Activated CD4-positive, alpha-beta T cell treated with anti-CD3 and anti-CD28 coated beads for 36 hours (primary cell): ENCODE data around the gene LNP1. TPM values are rescaled to one million over a fixed set of nuclear protein-coding genes. Genes with fewer than 3 reads are reported as not detected.

Source experiments
- ATAC-seq: fragments of 200-7000 bp; cut with Tn5 transposase; one replicate; pipeline ENCODE4 v1.10.0; 2021; ENCODE audit warnings: mild to moderate bottlenecking, moderate library complexity
- CTCF ChIA-PET: fragments of 350-600 bp; sonication (Branson Sonifier 250); formaldehyde crosslinking; loops from one replicate; lab custom pipeline; 2021; ENCODE audit warnings: antibody characterized with exemption; lab: Charles Lee
- POLR2A ChIA-PET: fragments of 350-600 bp; sonication (Branson Sonifier 250); formaldehyde crosslinking; loops from one replicate; lab custom pipeline; 2021; ENCODE audit warnings: antibody characterized with exemption, inconsistent platforms; lab: Charles Lee
- DNase-seq: peaks from one replicate; pipeline ENCODE4 v3.0.0-alpha.2; 2020
- H3K27ac Mint-ChIP-seq: one replicate; pipeline ENCODE4 v1.8.0; 2021; ENCODE audit warnings: mixed read lengths
- H3K27me3 Mint-ChIP-seq: one replicate; pipeline ENCODE4 v1.8.0; 2021; ENCODE audit warnings: mixed read lengths
- H3K36me3 Mint-ChIP-seq: one replicate; pipeline ENCODE4 v1.8.0; 2021; ENCODE audit warnings: low read depth, mixed read lengths
- H3K4me1 Mint-ChIP-seq: one replicate; pipeline ENCODE4 v1.8.0; 2021; ENCODE audit warnings: mixed read lengths
- H3K4me3 Mint-ChIP-seq: one replicate; pipeline ENCODE4 v1.8.0; 2021; ENCODE audit warnings: mild to moderate bottlenecking, moderate library complexity, mixed read lengths
- H3K9me3 Mint-ChIP-seq: one replicate; pipeline ENCODE4 v1.8.0; 2021; ENCODE audit warnings: low read depth, mixed read lengths
- intact Hi-C, 2 experiments: fragments of 100-400 bp; cut with DNase I in 1 of 2; cut with micrococcal nuclease in 1 of 2; formaldehyde crosslinking; loops; one replicate each; pipeline versions ENCODE4 v1.14.2 to v1.15.1; 2022 to 2024; cut with DNase I, micrococcal nuclease
- total RNA-seq, 2 experiments: library from RNA; stranded (reverse); gene quantifications; one replicate each; pipeline ENCODE4 v1.2.3, GENCODE V29; 2021

LNP1 gene
- total RNA-seq, 2 experiments from 2014 or later: 1.7 TPM

DNA sequence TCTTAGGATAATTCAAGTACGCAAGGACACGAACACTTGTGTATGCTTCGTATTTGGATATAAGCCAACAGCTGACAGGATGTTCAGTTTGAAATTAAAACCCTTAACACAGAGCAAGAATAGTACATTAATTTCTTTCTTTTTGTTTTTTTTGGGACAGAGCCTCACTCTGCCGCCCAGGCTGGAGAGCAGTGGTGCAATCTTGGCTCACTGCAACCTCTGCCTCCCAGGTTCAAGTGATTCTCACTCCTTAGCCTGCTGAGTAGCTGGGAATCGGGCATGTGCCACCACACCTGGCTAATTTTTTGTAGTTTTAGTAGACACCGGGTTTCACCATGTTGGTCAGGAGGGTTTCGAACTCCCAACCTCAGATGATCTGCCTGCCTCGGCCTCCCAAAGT is 32.9 kb upstream of the LNP1 start:
- no peaks in the 10 kb centered on the region for H3K4me1 Mint-ChIP-seq
- POLR2A ChIA-PET: no interaction called here
- H3K4me3 Mint-ChIP-seq: no peak overlapping the region
- DNase-seq (no peak), ATAC-seq (no peak)
- H3K9me3 Mint-ChIP-seq: no peaks in the 10 kb centered on the region
- H3K36me3 Mint-ChIP-seq: peaks cover 46% of the 10 kb centered on the region
- no peaks in the 10 kb centered on the region for H3K27me3 Mint-ChIP-seq
- intact Hi-C loops: no loop called here
- no peak overlapping the region for H3K27ac Mint-ChIP-seq
- CTCF ChIA-PET: interaction anchor here (0.9 to 1.4 kb wide), 2 partner anchors 12 to 216 kb away, joined by 3 read pairs; no protein-coding TSS in a partner anchor

DNA sequence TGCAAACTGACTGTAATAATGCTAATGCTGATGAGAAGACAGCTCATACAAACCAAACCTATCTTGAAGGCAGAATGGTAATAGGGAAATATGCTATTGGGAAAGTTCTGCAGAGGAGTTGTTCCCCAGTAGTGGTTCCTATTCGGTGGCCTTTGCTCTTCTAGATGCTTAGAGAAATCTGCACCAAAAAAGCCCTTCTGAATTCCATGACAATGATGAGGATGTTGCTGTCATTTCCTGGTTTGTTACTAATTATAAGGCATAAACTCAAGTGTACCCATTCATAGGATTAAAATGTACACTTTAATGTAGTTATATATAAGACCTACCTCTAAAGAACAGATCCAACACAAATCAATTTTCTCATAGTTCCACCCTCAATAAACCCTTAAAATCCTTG is 30.6 kb upstream of the LNP1 start:
- H3K4me3 Mint-ChIP-seq: no peak overlapping the region

DNA sequence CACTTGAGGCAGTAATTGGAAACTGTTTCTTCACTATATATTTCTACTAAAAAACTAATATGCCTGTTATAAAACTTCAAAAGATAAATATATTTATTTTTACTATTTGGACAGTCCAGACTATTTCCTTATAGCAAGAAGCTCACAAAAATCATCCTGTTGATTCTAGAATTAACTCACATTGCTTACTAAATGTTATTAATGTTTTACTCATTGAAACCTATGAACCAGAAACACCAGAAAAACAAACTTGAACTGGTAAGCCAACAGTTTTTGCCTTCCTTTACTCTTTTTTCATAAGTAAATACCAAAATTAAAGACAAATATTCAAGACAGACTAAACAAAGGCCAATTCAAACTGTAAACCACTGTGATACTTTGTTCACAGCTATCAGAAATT is 26.8 kb upstream of the LNP1 start:
- Mint-ChIP-seq H3K27ac (no peak overlapping the region), H3K4me1 (peaks cover 2% of the 10 kb centered on the region), H3K9me3 (no peaks in the 10 kb centered on the region), H3K27me3 (no peaks in the 10 kb centered on the region), H3K36me3 (peaks cover 37% of the 10 kb centered on the region), H3K4me3 (no peak overlapping the region)
- intact Hi-C loops: no loop called here
- no peak for ATAC-seq
- ChIA-PET CTCF (interaction anchor here (0.7 to 1.2 kb wide), 3 partner anchors 11 to 355 kb away, joined by 3 to 4 read pairs (median 3); no protein-coding TSS in a partner anchor), POLR2A (no interaction called here)
- no peak for DNase-seq

More for the DNA sequence above, 30.6 kb upstream of the LNP1 start:
- ChIA-PET CTCF (interaction anchor here (0.7 kb wide), 1 partner anchor 17 kb away, joined by 3 read pairs; no protein-coding TSS in a partner anchor), POLR2A (no interaction called here)
- Mint-ChIP-seq H3K36me3 (peaks cover 37% of the 10 kb centered on the region), H3K27ac (no peak overlapping the region), H3K9me3 (no peaks in the 10 kb centered on the region), H3K4me1 (no peaks in the 10 kb centered on the region), H3K27me3 (no peaks in the 10 kb centered on the region)
- ATAC-seq (no peak), DNase-seq (no peak)
- intact Hi-C loops: no loop called here

DNA sequence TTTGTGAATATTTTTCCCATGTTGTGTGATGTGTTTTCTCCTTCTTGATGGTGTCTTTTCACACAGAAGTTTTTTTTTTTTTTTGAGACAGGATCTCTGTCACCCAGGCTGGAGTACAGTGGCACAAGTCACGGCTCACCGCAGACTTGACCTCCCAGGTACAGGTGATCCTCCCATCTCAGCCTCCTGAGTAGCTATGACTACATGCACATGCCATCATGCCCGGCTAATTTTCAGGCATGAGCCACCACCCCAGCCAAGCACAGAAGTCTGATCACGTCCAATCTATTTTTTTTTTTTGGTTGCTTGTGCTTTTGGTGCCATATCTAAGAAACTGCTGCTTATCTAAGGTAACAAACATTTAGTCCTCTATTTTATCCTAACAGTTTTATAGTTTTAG is 25.0 kb upstream of the LNP1 start:
- no peaks in the 10 kb centered on the region for H3K27me3 Mint-ChIP-seq
- peaks cover 46% of the 10 kb centered on the region for H3K36me3 Mint-ChIP-seq
- H3K9me3 Mint-ChIP-seq: no peaks in the 10 kb centered on the region
- peaks cover 2% of the 10 kb centered on the region for H3K4me1 Mint-ChIP-seq
- CTCF ChIA-PET: interaction anchor here (0.5 kb wide), 2 partner anchors 14 to 33 kb away, joined by 3 read pairs; no protein-coding TSS in a partner anchor
- DNase-seq (no peak), ATAC-seq (no peak)
- no peak overlapping the region for H3K27ac Mint-ChIP-seq
- H3K4me3 Mint-ChIP-seq: no peak overlapping the region
- POLR2A ChIA-PET: no interaction called here
- intact Hi-C loops: no loop called here

DNA sequence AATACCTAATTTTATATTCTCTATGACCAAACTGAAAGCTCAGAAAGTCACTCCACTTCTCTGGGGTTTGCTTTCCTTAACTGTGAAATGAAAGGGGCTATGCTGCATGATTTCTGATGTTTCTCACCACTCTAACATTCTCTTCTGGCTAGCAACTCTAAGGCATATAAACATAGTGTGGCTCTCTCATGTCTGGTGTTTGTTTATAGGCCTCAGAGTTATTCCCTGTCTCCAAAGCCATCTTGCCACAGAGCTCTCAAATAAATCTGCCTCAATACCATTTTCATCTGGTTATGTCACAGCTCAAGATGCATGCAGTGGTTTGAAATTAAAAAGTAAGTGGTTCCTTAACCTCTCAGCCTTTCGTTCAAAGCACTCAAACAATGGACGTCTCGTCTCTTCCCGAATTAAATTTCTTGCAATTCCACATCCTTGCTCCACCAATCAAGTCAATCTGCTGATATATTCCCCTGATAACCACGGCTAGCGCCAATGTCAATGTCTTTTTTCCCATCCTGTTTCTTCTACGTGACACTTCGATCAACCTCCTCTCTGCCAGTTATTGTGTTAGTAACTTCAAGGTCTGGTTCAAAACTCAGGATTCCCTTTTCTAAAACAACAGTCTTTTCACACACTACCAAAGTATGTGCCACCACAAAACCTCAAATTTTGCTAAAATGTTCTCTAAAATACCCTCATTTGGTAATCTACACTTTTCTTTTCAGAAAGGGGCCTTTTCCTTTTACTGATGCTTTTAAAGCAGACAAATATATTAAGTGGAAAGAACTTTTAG is 16.4 kb upstream of the LNP1 start:
- Mint-ChIP-seq H3K27ac (no peak overlapping the region), H3K9me3 (peaks cover 6% of the 10 kb centered on the region), H3K4me1 (peaks cover 16% of the 10 kb centered on the region), H3K4me3 (no peak overlapping the region), H3K27me3 (no peaks in the 10 kb centered on the region), H3K36me3 (peaks cover 49% of the 10 kb centered on the region)
- intact Hi-C loops: no loop called here
- ChIA-PET CTCF (interaction anchor here (1.0 to 1.4 kb wide), 4 partner anchors 11 to 53 kb away, joined by 3 read pairs; no protein-coding TSS in a partner anchor), POLR2A (no interaction called here)
- no peak for DNase-seq
- ATAC-seq: no peak

DNA sequence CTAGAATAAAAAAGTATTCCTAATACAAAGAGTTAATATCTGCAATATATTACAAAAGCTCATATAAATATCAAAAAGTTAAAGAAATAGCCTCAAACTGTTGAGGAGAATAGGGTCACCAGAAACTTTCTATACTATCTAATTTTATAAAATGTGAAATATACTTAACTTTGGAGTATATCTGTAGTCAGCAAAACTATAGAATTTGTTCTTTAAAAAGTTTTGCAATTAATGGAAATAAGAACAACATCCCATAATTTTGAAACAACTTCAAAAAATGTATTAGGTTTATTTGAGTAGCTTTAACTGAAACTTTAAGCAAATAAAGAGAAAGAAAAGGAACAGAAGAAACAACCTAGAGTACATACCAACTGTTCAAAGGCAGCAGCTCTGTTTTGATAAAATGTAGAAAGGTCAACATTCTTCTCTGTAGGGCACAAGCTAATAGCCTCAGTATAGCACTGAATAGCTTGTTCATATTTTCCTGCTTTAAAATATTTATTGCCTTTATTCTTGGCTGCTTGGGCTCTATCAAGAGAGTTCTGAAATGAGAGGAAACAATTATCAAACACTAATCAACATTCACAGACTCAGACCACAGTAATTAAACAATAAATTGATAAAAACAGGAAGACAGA is 14.8 kb upstream of the LNP1 start:
- no peak for ATAC-seq

DNA sequence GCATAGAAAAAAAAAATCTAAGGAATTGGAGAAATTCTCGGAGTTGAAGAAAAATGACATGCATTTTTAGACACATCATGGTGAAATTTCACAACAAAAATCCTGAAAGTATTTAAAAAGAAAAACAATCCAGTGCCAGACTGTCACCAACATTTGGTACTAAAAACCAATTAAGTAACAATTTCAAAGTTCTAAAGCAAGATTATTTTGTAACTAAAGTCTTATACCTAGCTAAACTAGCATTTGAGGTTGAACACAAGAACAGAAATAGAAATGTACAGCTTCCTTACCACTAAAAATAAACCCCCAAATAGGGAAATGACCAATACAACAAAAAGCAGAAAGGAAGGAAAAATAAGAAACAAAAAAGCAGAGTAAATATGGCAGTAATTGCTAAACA is 12.3 kb upstream of the LNP1 start:
- Mint-ChIP-seq H3K27ac (no peak overlapping the region), H3K4me1 (peaks cover 21% of the 10 kb centered on the region), H3K27me3 (no peaks in the 10 kb centered on the region), H3K4me3 (no peak overlapping the region), H3K36me3 (peaks cover 40% of the 10 kb centered on the region), H3K9me3 (peaks cover 6% of the 10 kb centered on the region)
- POLR2A ChIA-PET: no interaction called here
- DNase-seq (no peak), ATAC-seq (no peak)
- CTCF ChIA-PET: interaction anchor here (0.6 kb wide), 1 partner anchor 76 kb away, joined by 3 read pairs; no protein-coding TSS in a partner anchor
- intact Hi-C loops: no loop called here

More for the DNA sequence above, 14.8 kb upstream of the LNP1 start:
- no peaks in the 10 kb centered on the region for H3K27me3 Mint-ChIP-seq
- H3K36me3 Mint-ChIP-seq: peaks cover 43% of the 10 kb centered on the region
- POLR2A ChIA-PET: no interaction called here
- H3K4me1 Mint-ChIP-seq: peaks cover 16% of the 10 kb centered on the region
- no peak overlapping the region for H3K27ac Mint-ChIP-seq
- H3K9me3 Mint-ChIP-seq: peaks cover 6% of the 10 kb centered on the region
- intact Hi-C loops: no loop called here
- no peak overlapping the region for H3K4me3 Mint-ChIP-seq
- no peak for DNase-seq
- CTCF ChIA-PET: interaction anchor here (0.5 to 1.1 kb wide), 4 partner anchors 19 to 338 kb away, joined by 3 read pairs; no protein-coding TSS in a partner anchor

DNA sequence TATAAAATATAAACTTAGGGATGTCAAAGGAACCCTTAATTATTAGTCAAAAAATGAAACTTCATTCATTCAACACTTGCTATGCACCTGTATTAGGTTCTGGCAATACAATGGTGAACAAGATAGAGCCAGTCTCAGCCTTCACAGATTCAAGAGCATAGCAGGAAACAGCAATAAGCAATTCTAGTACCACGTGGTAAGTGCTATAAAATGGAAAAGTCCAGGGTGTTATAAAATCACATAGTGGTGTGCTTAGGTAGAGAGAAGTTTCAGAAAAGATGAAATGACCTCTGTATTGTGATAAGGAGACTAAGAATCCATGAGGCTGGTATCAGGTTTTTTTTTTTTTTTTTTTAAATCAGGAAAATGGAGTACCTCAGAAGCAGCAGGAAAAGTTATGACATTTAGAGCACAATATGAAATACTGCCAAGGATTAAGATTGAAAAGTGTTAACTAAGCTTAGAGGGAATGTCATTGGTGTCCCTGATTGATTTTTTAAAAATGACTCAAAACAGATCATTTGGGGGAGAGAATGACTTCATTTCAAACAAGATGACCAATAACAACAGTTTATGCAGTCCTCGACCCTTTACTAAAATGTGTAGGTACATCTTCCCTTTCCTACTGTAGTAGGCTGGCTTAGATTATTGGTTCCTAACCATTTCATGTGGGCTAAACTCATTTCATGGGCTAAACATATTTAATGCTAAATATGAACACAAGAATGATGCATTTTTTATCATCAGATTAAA is 5.5 kb upstream of the LNP1 start:
- no peak for ATAC-seq
- ChIA-PET POLR2A (no interaction called here), CTCF (interaction anchor here (0.6 to 0.8 kb wide), 2 partner anchors 14 to 119 kb away, joined by 3 to 4 read pairs; no protein-coding TSS in a partner anchor)
- no peak overlapping the region for H3K4me3 Mint-ChIP-seq
- H3K27ac Mint-ChIP-seq: no peak overlapping the region
- intact Hi-C loops: no loop called here
- H3K4me1 Mint-ChIP-seq: peaks cover 47% of the 10 kb centered on the region
- peaks cover 22% of the 10 kb centered on the region for H3K36me3 Mint-ChIP-seq
- DNase-seq: no peak
- no peaks in the 10 kb centered on the region for H3K27me3 Mint-ChIP-seq
- no peaks in the 10 kb centered on the region for H3K9me3 Mint-ChIP-seq

DNA sequence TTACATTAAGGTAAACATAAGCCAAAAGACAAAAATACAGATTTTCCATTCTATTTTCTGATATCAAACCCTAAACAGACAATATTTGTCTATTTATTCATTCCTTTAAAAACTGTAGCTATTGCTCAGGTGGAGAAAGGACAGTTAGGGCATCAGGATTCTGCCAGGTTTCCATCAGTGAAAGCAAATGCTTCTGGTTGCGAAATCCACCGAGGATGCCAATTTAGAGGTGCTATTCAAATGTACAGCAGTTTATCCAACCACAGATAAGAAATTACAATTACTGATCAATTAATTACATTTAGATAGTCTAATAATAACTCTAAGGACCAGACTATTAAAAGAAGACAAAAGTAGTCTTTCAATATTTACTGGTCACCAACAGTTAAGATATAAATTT is 4.4 kb upstream of the LNP1 start:
- Mint-ChIP-seq H3K9me3 (no peaks in the 10 kb centered on the region), H3K36me3 (peaks cover 22% of the 10 kb centered on the region), H3K27me3 (no peaks in the 10 kb centered on the region), H3K4me1 (peaks cover 49% of the 10 kb centered on the region), H3K4me3 (no peak overlapping the region), H3K27ac (no peak overlapping the region)
- ChIA-PET CTCF (no interaction called here), POLR2A (no interaction called here)
- DNase-seq (no peak), ATAC-seq (no peak)
- intact Hi-C loops: no loop called here

DNA sequence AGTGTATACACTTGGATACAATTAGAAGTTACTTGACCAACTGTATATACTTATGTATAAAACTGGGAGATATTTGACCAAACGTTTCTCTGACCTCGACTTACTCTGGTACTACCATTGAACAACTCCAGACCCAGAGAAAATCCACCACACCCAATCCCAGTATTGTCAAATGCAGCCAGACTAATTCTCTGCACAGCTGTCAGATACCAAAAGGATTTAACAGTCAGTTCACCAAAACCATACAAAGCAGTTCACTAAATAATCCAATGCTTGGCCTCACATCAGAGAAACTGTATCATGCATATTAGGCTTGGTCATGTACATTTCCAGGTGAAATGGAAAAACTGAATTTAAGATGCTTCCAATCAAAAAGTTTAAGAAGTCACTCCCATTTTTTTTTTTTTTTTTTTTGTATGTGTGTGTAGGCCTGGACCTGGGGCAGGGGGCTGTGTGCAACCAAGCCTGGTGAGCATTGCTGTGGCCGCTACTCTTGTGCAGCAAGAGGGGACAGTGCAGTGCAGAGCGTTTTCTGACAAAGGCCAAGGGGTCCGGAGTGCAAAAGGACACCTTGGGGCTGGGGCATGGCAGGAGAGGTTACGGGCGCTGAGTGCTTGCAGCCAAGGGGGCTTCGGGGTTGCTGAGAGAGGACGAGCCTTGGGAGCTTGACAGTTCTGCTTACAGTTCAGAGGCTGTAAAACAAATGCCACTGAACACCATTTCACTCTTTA is 1.8 kb upstream of the LNP1 start:
- Mint-ChIP-seq H3K9me3 (no peaks in the 10 kb centered on the region), H3K4me1 (peaks cover 51% of the 10 kb centered on the region), H3K36me3 (peaks cover 20% of the 10 kb centered on the region), H3K27me3 (no peaks in the 10 kb centered on the region), H3K27ac (peak overlapping the region; percentile 96), H3K4me3 (peak overlapping the region; percentile 78)
- intact Hi-C loops: loop anchor here (1.0 to 10.0 kb wide), 7 partner anchors 131 to 1497 kb away; partner anchors contain the start of genes CMSS1 (in 2 of the 2), ZBTB11 (in 2 of the 2) and DCBLD2 (in 1 of the 2)
- ATAC-seq (no peak), DNase-seq (peak; percentile 5)
- CTCF ChIA-PET: interaction anchor here (0.6 to 1.3 kb wide), 3 partner anchors 10 to 167 kb away, joined by 3 to 5 read pairs (median 5); no protein-coding TSS in a partner anchor
- POLR2A ChIA-PET: interaction anchor here (0.9 kb wide), 1 partner anchor 139 kb away, joined by 4 read pairs; the partner anchor contains the start of gene TBC1D23
